Activated CD4-positive, alpha-beta T cell treated with anti-CD3 and anti-CD28 coated beads, Interleukin-2, Interleukin-6, amounts not matched to agents 100 ng/mL and 50 ng/mL, durations not matched to agents 16 hours and 8 hours (primary cell): ENCODE data around the gene TBCC.
A peak's percentile ranks its signal among the peaks of the same experiment; 100 is the strongest.

Source experiments
- DNase-seq: peaks from one replicate; pipeline ENCODE4 v3.0.0-alpha.2; 2020

The TBCC gene

DNA sequence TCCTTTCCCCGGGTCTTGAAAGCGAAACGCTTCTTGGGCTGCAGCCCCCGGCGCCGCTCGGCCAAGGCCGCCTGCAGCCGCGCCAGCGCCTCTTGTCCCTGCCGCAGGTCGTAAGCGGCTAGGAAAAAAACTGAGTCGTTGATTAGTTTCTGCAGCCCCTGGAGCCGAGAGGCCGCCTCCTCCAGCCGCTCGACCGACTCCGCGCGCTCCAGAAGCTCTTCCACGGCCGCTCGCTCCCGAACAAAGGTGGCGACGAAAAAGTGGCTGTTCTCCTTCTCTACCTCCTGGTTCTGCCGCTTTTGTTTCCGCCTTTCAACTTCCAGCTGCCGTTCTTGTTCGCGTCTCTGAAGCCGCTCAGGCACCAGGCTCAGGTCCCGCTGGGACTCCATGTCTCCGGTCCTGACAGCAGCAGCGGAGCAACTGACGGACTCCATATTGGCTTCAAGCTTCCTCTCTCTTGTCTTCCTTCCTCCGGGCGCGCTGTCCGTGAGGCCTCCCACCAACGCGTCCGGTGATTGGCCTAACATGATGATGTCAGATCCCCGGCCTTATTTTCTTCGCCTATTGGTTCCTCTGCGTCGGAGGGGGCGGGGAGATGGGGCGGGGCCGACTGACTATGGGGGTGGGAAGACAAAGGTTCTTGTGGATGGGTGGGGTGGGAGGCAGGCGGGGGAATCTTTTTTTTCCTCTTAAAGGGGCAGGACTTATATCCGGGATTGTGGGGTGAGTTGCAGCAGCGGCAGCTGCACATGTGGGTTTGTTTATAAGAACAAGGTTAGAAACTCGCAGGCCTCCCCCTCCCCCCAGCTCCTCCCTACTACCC lies at the start of gene TBCC:
TBCC (minus strand) TSS at position 464 of the 823 bp plus-strand sequence; CDS start at position 434, 30 bp downstream.
- peak; percentile 98 for DNase-seq

DNA sequence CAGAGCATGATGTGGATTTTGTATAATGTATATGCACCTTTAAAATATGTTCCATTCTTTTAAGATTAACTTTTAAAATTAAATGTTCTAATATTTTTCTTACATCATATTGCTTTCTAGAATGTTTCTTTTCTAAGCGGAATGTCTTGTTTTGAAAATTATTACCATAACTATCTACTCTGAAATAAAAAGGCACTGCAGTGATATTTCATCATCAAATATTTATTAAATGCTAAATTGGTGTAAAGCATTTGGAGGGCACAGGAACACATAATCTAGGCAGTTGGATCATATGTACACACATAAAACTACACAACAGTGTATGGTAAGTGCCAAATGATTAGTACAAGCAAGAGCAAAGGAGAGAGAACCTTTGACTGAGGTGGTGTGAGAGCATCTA lies 49.7 kb upstream of the TBCC start:
- DNase-seq: no peak

DNA sequence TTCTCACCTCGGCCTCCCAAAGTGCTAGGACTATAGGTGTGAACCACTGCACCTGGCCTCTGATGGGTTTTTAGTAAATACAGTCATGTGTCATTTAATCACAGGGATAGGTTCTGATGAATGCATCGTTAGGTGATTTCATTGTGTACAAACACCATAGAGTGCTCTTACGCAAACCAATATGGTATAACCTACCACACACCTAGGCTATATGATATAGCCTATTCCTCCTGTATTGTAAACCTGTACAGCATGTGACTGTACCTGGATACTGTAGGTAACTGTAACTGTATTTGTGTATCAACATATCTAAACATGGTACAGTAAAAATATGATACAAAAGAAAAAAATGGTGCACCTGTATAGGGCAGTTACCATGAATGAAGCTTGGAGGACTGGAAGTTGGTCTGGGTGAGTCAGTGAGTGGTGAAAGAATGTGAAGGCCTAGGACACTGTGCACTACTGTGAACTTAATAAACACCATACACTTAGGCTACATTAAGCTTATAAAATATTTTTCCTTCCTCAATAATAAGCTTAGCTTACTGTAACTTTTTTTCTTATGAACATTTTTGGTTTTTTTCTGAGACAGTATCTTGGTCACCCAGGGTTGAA lies 45.9 kb upstream of the TBCC start:
- DNase-seq: no peak

DNA sequence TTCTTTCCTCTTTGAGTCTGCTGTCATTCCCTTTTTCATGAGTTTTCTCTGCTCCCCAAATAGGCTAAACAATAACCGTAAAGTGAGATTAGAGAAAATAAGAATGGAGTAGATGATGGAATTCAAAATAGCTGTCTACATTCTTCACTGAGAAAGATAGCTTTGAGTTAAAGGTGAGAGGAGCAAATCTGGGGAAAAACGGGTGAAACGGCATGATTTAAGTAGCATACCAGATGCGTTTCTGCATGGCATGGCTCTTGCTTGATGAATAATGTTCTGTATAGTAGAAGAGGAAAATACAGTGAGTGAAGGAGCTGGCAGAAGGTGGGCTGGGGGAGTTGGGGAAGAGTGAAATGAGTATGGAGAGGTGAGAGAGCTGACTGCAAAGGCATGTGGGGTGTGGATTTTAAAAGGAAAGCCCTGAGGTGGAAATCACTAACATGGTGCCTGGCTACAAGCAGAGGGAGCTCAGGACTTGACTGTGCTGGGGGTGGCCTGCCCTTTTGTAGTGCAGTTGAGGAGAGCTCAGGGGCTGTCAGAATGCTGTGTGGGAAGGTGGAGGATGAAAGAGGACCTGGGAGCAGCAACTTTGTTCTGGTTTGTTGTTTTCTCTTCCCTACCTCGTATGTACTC lies 44.8 kb upstream of the TBCC start:
- DNase-seq: no peak

DNA sequence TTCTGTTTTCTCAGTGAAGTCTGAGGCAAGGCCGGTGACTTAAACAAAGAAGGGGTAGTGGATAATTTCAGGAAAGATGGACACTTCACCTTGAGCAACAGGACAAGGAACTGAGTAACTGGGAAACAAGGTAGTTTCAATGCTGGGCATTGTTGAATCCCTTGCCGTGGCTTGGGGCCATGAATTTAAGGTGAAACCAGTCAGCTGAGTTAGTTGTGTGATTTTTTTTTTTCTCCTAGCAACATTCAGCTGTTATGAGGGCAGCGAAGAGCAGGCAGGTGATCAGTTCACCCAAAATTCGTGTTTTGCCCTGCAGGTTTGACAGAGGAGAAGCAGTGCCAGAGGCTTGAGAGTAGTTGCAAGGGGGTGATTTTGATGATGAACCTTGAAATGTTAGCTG lies 42.8 kb upstream of the TBCC start:
- no peak for DNase-seq

- DNase-seq: no peak
These were observed 41.2 kb upstream of the TBCC start for GRCh38 chr6:42787063-42787472.

- DNase-seq: no peak
These were observed 40.7 kb upstream of the TBCC start for GRCh38 chr6:42786525-42786985.

- DNase-seq: no peak
These were observed 39.0 kb upstream of the TBCC start for GRCh38 chr6:42784717-42785498.

DNA sequence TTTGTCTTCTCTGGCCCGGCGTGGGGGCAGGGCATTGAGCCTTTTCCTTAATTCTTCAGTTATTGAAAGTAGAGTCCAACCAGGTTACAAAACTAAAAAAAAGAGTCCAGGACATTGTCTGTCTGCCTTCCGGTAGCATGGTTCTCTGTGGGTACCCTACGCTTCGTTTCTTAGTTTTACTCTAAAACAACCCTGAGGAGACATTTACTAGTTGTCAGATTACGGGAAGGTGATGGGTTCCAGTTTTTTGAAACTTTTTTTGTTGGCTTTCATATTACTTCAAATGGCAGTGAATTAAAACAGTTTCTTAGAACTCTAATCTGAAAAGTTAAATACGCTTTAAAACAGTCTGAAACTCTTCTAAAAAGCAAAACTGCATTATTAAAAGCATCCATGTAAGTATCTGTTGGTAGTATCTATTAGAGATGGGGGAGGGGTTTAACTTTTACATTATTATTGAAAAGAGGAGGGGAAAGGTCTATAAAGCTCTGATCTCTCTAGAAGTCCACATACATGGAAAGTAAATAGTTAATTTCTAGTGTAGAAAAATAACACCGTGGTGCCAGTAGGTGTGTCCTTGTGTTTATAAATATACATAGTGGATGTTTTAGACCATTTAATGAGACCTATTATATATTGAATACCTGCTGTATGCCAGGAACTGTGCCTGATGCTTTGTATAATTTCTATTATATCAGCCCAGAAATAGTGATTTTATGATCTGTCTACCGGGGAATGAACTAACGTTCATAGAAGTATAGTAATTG lies 38.2 kb upstream of the TBCC start:
- no peak for DNase-seq

GRCh38 chr6:42783177-42783875 lies 37.4 kb upstream of the TBCC start:
- DNase-seq: peak; percentile 73

DNA sequence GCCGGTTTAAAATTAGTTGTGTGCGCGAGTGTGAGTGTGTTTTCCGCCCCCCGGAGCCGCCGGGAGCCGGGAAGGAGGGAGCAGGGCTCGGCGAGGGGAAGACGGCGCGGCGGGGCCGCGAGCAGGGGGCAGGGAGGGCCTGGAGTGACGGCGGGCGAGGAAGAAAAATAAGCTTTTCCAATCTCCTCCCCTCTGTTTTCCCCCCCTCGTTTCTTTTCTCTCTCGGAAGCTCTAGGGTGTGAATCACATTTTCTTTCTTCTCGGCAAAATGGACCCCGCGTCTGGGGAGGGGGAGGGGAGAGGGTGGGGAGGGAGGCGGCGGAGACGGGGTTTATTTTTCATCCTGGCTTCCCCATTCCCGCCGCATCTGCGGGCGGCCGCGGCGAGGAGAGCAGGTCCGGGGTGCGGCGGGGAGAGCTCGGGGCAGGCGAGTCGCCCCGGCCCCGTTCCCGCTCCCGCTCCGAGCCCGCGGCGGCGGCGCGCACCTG lies 36.8 kb upstream of the TBCC start:
- peak; percentile 77 for DNase-seq

- peak; percentile 80 for DNase-seq
These were observed 36.1 kb upstream of the TBCC start, which contains the start of gene BICRAL for GRCh38 chr6:42781796-42782688. Gene BICRAL (plus strand): TSS chr6:42782052. CDS start chr6:42822023, 39,971 bp downstream.

DNA sequence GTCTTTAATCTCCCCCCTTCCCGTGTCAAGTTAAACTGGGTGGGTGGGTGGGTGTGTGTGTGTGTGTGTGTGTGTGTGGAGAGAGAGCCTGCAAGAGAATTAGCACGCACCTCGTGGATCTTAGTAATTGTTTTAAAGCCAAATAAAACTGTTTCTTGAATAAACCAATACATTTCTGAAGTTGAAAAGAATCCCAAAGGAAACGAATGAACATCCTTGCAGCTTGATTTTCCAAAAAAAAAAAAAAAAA lies 35.6 kb upstream of the TBCC start:
- no peak for DNase-seq

DNA sequence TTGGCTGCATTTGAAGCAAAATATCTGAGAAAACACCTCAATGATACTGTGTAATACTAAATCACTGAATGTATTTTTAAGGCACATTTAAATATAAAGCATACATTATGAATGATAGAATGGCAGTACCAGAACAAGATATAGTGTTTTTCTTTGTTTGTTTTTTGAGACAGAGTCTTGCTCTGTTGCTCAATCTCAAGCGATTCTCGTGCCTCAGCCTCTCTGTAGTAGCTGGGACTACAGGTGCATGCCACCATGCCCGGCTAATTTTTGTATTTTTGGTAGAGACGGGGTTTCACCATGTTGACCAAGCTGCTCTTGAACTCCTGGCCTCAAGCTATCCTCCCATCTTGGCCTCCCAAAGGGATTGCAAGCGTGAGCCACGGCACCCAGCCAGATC lies 33.6 kb upstream of the TBCC start:
- DNase-seq: no peak

DNA sequence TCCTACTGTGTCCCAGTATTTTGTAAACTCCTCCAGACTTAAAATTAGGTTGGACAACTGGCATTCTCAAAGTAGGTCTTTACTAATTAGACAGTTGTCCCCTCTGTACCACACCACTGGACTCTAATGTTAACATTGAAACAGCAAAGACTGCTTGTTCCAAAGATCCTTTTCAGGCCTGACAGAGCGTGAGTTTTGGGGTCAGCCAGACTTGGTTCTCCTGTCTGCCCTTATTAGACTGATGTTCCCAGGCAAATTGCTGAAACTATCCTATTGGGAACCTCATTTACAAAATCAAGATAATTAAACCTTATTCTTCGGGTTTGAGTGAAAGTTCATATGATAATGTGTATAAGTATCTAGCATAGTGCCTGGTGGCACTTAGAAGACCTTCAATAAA lies 32.2 kb upstream of the TBCC start:
- DNase-seq: no peak

DNA sequence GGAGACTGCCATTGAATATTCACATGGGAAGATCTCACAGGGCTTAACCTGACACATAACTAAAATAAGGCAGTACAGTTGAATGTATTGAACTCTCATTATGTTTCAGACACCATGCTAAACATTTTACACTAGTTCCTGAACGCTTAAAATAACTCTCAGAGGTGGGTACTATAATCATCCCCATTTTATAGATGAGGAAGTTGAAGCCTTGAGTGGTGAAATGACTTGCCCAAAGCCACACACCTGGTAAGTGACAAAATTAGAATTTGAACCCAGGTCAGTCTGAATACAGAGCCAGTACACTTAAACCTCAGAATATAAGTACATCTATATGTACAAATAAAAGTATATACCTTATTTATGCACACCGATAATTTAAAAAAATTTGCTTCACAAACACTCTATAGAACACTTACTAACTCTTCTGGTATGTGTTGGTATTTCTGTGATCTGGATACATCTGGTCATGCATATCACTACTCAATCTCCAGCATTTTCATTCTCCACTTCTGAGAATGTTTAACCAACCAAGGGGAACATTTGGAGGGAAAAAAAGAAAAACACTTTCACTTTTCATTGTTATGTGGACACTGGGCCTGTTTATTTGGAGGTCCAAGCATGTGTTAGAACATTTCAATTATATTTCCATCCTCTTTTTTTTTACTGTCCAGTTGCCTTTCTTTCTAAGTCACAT lies 31.4 kb upstream of the TBCC start:
- DNase-seq: peak; percentile 45

DNA sequence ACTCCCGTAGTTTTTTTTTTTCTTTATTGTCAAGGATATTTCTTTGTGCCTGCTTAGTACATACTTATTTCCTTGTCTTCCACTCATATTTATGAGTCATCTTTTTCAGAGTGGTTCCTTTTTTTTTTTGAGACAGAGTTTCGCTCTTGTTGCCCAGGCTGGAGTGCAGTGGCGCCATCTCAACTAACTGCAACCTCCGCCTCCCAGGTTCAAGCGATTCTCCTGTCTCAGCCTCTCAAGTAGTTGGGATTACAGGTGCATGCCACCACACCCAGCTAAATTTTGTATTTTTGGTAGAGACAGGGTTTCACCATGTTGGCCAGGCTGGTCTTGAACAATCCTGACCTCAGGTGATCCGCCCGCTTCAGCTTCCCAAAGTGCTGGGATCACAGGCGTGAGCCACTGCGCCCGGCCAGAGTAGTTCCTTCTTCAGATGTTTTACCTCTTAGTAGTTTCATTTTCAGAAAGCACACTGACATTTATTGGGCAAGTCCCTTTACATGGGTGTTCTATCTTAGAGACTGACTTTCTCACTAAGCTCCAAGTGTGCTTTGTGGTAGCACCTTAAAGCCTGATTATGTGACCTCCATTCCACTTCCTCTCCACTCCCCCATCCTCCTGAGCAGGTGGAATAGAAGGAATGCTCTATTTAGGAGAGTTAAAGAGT lies 29.1 kb upstream of the TBCC start:
- DNase-seq: peak; percentile 72

DNA sequence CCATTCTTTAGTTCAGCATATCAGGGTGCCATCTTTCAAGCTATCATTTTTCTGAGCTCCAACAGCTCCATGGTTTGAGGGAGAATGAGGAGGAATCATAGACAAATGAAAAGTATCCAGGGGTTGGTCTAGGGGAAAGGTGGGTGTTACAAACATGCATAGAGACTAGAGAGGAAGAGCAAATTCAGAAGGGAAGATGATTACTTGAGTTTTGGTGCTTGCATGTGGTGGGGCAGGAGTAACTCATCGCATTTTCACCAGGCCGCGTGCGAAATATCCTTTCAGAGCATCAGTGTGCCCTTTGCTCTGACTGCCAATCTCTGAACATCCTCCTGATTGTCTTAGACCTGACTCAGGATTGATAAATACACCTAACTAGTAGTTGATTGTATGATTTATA lies 28.3 kb upstream of the TBCC start:
- peak; percentile 46 for DNase-seq

- DNase-seq: no peak
These were observed 25.8 kb upstream of the TBCC start for GRCh38 chr6:42771741-42772100.
